ENCODE measurements around the gene ARHGAP31. TPM values are rescaled to one million over a fixed set of nuclear protein-coding genes. Genes with fewer than 3 reads are reported as not detected.
"Not testable (repeated sequence)": the region's sequence is repeated elsewhere in the genome, so short reads cannot be mapped to it uniquely, and the experiment has no call there.

Gene ARHGAP31
- total and polyA plus RNA-seq, 2 donors (not counting 1 experiment from before 2014, with no cell fraction given): 3.5 to 8.1 TPM

DNA sequence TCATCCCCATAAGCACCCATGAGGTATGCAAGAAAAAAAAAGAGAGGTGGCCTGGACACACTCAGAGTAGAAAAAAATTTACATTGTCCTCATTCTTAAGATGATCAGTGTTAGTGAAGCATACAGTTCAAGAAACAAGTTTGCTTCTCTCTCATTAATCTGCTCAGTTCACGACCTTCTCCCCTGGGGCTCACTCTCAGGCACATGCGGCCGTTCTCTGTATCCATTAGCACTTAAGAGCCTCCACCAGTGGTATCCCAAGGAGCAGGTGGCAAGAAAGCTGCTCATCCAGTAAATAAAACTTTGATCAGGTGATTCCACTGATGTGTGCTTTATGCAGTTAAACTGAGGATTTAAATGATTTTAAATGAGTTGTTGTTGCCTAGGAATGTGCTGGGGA lies 57.4 kb downstream of the ARHGAP31 start:
- TF ChIP-seq EZH2 (IDR thresholded peaks at IDR 0.05; ENCODE audit: low read length, missing control alignments): no peak
- TF ChIP-seq, protein P1, sequence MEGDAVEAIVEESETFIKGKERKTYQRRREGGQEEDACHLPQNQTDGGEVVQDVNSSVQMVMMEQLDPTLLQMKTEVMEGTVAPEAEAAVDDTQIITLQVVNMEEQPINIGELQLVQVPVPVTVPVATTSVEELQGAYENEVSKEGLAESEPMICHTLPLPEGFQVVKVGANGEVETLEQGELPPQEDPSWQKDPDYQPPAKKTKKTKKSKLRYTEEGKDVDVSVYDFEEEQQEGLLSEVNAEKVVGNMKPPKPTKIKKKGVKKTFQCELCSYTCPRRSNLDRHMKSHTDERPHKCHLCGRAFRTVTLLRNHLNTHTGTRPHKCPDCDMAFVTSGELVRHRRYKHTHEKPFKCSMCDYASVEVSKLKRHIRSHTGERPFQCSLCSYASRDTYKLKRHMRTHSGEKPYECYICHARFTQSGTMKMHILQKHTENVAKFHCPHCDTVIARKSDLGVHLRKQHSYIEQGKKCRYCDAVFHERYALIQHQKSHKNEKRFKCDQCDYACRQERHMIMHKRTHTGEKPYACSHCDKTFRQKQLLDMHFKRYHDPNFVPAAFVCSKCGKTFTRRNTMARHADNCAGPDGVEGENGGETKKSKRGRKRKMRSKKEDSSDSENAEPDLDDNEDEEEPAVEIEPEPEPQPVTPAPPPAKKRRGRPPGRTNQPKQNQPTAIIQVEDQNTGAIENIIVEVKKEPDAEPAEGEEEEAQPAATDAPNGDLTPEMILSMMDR (conservative IDR thresholded peaks at IDR 0.05 in 1 of 2, IDR thresholded peaks at IDR 0.05 in 1 of 2; ENCODE audit: low read depth in 1 of 2, low read length in 2 of 2): no peak
- H3K9ac ChIP-seq (ENCODE audit: insufficient read depth, low read length): no peak overlapping the region
- no peaks in the 10 kb centered on the region for H3K27me3 ChIP-seq (ENCODE audit: control insufficient read depth, insufficient read depth, low read length)
- H3K9me3 ChIP-seq (ENCODE audit: control insufficient read depth, insufficient read depth, low read depth, low read length): no peaks in the 10 kb centered on the region
- H2AFZ ChIP-seq (ENCODE audit: low read length): no peak overlapping the region
- no peak overlapping the region for H3K4me3 ChIP-seq (replicated peaks in 1 of 4; ENCODE audit: control extremely low read depth in 1 of 4, insufficient read depth in 1 of 4, low read depth in 3 of 4, low read length in 4 of 4)
- no peak overlapping the region for H3K4me2 ChIP-seq (ENCODE audit: extremely low read depth, insufficient read depth, low read length)
- no peaks in the 10 kb centered on the region for H4K20me1 ChIP-seq (ENCODE audit: control insufficient read depth, extremely low read depth, insufficient read depth, low read length)
- no peak for DNase-seq (ENCODE audit: low read depth in 2 of 2)
- H3K36me3 ChIP-seq (ENCODE audit: control insufficient read depth, insufficient read depth, low read length): no peaks in the 10 kb centered on the region
- no peaks in the 10 kb centered on the region for H3K79me2 ChIP-seq (ENCODE audit: control insufficient read depth, insufficient read depth, low read length)
- H3K27ac ChIP-seq (ENCODE audit: insufficient read depth, low read length): no peak overlapping the region
- H3K4me1 ChIP-seq (ENCODE audit: control insufficient read depth, extremely low read depth, insufficient read depth, low read length): no peaks in the 10 kb centered on the region

DNA sequence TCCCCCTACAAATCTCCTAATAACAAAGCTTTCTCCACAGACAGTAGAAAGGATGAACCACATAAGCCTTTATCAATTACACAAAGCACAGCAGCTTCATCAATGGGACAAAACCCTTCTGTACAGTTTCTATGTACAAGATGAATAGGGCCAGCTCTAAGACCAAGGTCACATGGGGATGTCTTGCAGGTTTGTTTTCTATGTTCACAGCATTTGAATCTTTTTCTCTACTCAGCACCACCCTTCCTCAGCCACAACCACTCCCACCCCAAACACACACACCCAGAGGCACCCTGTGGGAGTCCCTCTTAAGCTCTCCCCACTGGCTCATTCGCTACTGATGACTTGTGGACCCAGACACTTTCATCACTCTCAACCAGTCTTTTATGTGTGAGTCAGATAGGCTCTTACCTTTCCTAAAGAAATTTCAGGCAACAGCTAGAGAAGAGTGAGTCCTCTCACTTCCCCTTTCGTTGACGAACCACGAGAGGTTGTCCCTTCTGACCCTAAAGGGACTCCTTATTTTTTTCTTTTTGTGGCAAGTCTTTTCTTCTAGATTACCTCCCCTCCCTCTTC lies 57.9 kb downstream of the ARHGAP31 start:
- Histone ChIP-seq H3K27ac (ENCODE audit: insufficient read depth, low read length) (no peak overlapping the region), H3K9ac (ENCODE audit: insufficient read depth, low read length) (no peak overlapping the region), H2AFZ (ENCODE audit: low read length) (no peak overlapping the region), H3K79me2 (ENCODE audit: control insufficient read depth, insufficient read depth, low read length) (no peaks in the 10 kb centered on the region), H3K4me1 (ENCODE audit: control insufficient read depth, extremely low read depth, insufficient read depth, low read length) (no peaks in the 10 kb centered on the region), H3K9me3 (ENCODE audit: control insufficient read depth, insufficient read depth, low read depth, low read length) (no peaks in the 10 kb centered on the region), H3K4me3 (replicated peaks in 1 of 4; ENCODE audit: control extremely low read depth in 1 of 4, insufficient read depth in 1 of 4, low read depth in 3 of 4, low read length in 4 of 4) (no peak overlapping the region), H3K36me3 (ENCODE audit: control insufficient read depth, insufficient read depth, low read length) (no peaks in the 10 kb centered on the region), H3K27me3 (ENCODE audit: control insufficient read depth, insufficient read depth, low read length) (no peaks in the 10 kb centered on the region), H4K20me1 (ENCODE audit: control insufficient read depth, extremely low read depth, insufficient read depth, low read length) (no peaks in the 10 kb centered on the region), H3K4me2 (ENCODE audit: extremely low read depth, insufficient read depth, low read length) (no peak overlapping the region)
- TF ChIP-seq, protein P1 (conservative IDR thresholded peaks at IDR 0.05 in 1 of 2, IDR thresholded peaks at IDR 0.05 in 1 of 2; ENCODE audit: low read depth in 1 of 2, low read length in 2 of 2): no peak
- DNase-seq (ENCODE audit: low read depth in 2 of 2): peak in 1 of 2 donors; percentile 58

DNA sequence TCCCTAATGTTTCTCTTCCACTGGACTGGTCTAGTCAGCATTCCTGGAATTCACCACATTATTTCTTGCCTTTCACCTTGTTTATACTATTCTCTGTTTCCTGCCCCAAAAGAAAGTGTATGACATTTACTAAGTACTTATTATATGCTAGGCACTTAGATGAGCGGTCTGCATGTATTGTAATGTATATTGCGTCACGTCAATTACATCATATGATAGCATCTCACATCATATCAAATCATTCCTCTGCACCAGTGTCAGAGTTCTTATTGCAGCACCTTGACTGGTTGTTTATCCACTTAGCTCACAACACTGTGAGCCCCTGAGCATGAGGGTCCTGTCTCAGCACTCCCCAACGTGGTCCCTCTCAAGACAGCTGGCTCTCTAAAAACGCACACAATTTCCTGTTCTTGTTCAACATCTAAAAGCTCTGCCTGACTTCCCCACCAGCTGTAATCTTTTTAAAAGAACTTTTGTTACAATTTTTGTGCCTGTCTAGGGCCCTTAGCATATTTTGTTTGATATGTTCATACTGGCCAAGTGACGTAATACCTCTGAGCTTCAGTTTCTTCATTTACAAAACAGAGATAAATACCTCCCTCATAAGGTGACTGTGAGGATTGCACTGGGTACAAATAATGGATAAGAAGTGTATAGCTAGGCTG lies 58.8 kb downstream of the ARHGAP31 start:
- no peaks in the 10 kb centered on the region for H3K27me3 ChIP-seq (ENCODE audit: control insufficient read depth, insufficient read depth, low read length)
- no peaks in the 10 kb centered on the region for H3K36me3 ChIP-seq (ENCODE audit: control insufficient read depth, insufficient read depth, low read length)
- H3K27ac ChIP-seq (ENCODE audit: insufficient read depth, low read length): no peak overlapping the region
- H3K4me3 ChIP-seq (replicated peaks in 1 of 4; ENCODE audit: control extremely low read depth in 1 of 4, insufficient read depth in 1 of 4, low read depth in 3 of 4, low read length in 4 of 4): no peak overlapping the region
- H3K79me2 ChIP-seq (ENCODE audit: control insufficient read depth, insufficient read depth, low read length): no peaks in the 10 kb centered on the region
- H3K9me3 ChIP-seq (ENCODE audit: control insufficient read depth, insufficient read depth, low read depth, low read length): no peaks in the 10 kb centered on the region
- no peak overlapping the region for H3K4me2 ChIP-seq (ENCODE audit: extremely low read depth, insufficient read depth, low read length)
- peak; percentile 74 to 80 for DNase-seq (ENCODE audit: low read depth in 2 of 2)
- H3K9ac ChIP-seq (ENCODE audit: insufficient read depth, low read length): no peak overlapping the region
- no peaks in the 10 kb centered on the region for H3K4me1 ChIP-seq (ENCODE audit: control insufficient read depth, extremely low read depth, insufficient read depth, low read length)
- no peak overlapping the region for H2AFZ ChIP-seq (ENCODE audit: low read length)
- TF ChIP-seq, protein P1 (conservative IDR thresholded peaks at IDR 0.05 in 1 of 2, IDR thresholded peaks at IDR 0.05 in 1 of 2; ENCODE audit: low read depth in 1 of 2, low read length in 2 of 2): peak; percentile 31 to 44
- no peak for TF ChIP-seq EZH2 (IDR thresholded peaks at IDR 0.05; ENCODE audit: low read length, missing control alignments)
- H4K20me1 ChIP-seq (ENCODE audit: control insufficient read depth, extremely low read depth, insufficient read depth, low read length): no peaks in the 10 kb centered on the region

DNA sequence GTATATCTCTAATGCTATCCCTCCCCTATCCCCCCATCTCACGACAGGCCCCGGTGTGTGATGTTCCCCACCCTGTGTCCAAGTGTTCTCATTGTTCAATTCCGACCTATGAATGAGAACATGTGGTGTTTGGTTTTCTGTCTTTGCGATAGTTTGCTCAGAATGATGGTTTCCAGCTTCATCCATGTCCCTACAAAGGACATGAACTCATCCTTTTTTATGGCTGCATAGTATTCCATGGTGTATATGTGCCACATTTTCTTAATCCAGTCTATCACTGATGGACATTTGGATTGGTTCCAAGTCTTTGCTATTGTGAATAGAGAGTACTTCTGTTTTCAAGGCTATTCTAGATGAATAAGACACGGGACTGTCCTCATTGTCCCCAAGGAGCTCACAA lies 61.4 kb downstream of the ARHGAP31 start:
- H3K27ac ChIP-seq (ENCODE audit: insufficient read depth, low read length); H3K79me2 ChIP-seq (ENCODE audit: control insufficient read depth, insufficient read depth, low read length); H2AFZ ChIP-seq (ENCODE audit: low read length); H3K36me3 ChIP-seq (ENCODE audit: control insufficient read depth, insufficient read depth, low read length); H3K4me3 ChIP-seq (replicated peaks in 1 of 4; ENCODE audit: control extremely low read depth in 1 of 4, insufficient read depth in 1 of 4, low read depth in 3 of 4, low read length in 4 of 4); H3K27me3 ChIP-seq (ENCODE audit: control insufficient read depth, insufficient read depth, low read length); H3K4me1 ChIP-seq (ENCODE audit: control insufficient read depth, extremely low read depth, insufficient read depth, low read length); H3K9me3 ChIP-seq (ENCODE audit: control insufficient read depth, insufficient read depth, low read depth, low read length); H3K4me2 ChIP-seq (ENCODE audit: extremely low read depth, insufficient read depth, low read length); H4K20me1 ChIP-seq (ENCODE audit: control insufficient read depth, extremely low read depth, insufficient read depth, low read length); DNase-seq (ENCODE audit: low read depth in 2 of 2); H3K9ac ChIP-seq (ENCODE audit: insufficient read depth, low read length): not testable (repeated sequence)
